Erythroblast (primary cell): ENCODE measurements around the gene HASPIN.

Source experiments
- GATA1 ChIP-seq: IDR thresholded peaks from 2 replicates; pipeline ENCODE4 v1.6.1; 2011; ENCODE audit warnings: low read depth, mild to moderate bottlenecking, control low read depth, low read length, moderate library complexity
- POLR2A ChIP-seq: IDR thresholded peaks from 2 replicates; pipeline ENCODE4 v1.6.1; 2011; ENCODE audit warnings: mild to moderate bottlenecking, low read length

DNA sequence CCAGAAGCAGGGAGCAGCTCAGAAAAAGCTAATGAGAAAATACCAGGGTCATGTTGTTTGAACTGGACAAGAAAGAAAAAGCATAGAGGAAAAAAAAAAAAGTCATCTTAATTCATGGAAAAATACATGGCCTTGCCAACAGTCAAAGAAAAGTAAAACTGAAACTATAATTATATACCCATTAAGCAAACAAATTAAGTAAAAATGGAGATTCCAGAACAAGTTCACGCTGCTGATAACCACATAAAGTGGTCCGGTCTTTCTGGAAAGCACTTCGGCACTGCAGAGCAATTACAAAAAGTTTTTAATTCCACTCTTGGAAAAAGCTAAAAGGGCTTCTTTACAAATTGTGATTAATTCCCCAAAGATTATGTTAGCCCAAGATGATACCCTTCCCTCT, 15.3 kb upstream of the HASPIN start:
- TF ChIP-seq POLR2A (no peak), GATA1 (no peak)
